NCI-H2196 treated with DMSO at 0.1 percent for 48 hours (cell line): ENCODE measurements around the gene IZUMO1R.
"Not testable (repeated sequence)": the region's sequence is repeated elsewhere in the genome, so short reads cannot be mapped to it uniquely, and the experiment has no call there.

Experiments
- DNase-seq: peaks from one replicate; lab custom pipeline; 2025; ENCODE audit not compliant: unreplicated experiment; lab: John Stamatoyannopoulos, UW

IZUMO1R gene

GRCh38 chr11:94322501-94322900 lies 18.1 kb downstream of the IZUMO1R start:
- no peak for DNase-seq

GRCh38 chr11:94325681-94326080 lies 21.3 kb downstream of the IZUMO1R start:
- DNase-seq, result no peak

- no peak for DNase-seq
Observed at GRCh38 chr11:94326947-94327346, 22.6 kb downstream of the IZUMO1R start.

- DNase-seq, result no peak
Observed at GRCh38 chr11:94328587-94329080, 24.3 kb downstream of the IZUMO1R start.

GRCh38 chr11:94329501-94329900 lies 25.1 kb downstream of the IZUMO1R start:
- DNase-seq, result no peak

GRCh38 chr11:94330789-94331188 lies 26.4 kb downstream of the IZUMO1R start:
- DNase-seq, result no peak

GRCh38 chr11:94332814-94333213 lies 28.4 kb downstream of the IZUMO1R start:
- DNase-seq, result no peak

- no peak for DNase-seq
Observed at GRCh38 chr11:94336033-94336432, 31.7 kb downstream of the IZUMO1R start.

- no peak for DNase-seq
Observed at GRCh38 chr11:94338651-94339050, 34.3 kb downstream of the IZUMO1R start.

GRCh38 chr11:94342250-94342649 lies 37.9 kb downstream of the IZUMO1R start:
- DNase-seq, result no peak

- DNase-seq, result no peak
Observed at GRCh38 chr11:94343495-94343894, 39.1 kb downstream of the IZUMO1R start.

GRCh38 chr11:94346311-94346710 lies 41.9 kb downstream of the IZUMO1R start:
- DNase-seq, result not testable (repeated sequence)

GRCh38 chr11:94350850-94351563 lies 46.6 kb downstream of the IZUMO1R start:
- DNase-seq, result not testable (repeated sequence)
